ENCODE data around the gene ACVRL1. TPM values are rescaled to one million over a fixed set of nuclear protein-coding genes. Genes with fewer than 3 reads are reported as not detected.

The ACVRL1 gene
- total and polyA plus RNA-seq, 9 of the 15 experiments (the other 6 are each of a cell fraction or from before 2014, with no cell fraction given) = 0.07 to 1.4 (median 0.30) TPM

GRCh38 chr12:51951843-51952722 is 44.8 kb downstream of the ACVRL1 start (continued):
- TF ChIP-seq MGA (IDR thresholded peaks at IDR 0.05) (no peak), AFF1 (IDR thresholded peaks at IDR 0.05; ENCODE audit: low read depth in 1 of 2, partially characterized antibody in 2 of 2) (no peak), RBM14 (IDR thresholded peaks at IDR 0.05; ENCODE audit: borderline replicate concordance, insufficient read depth, low read depth, low read length) (no peak), RFX7 (CRISPR knock-in tag; IDR thresholded peaks at IDR 0.05) (no peak), ZBTB34 (CRISPR knock-in tag; IDR thresholded peaks at IDR 0.05) (no peak), SREBF2 (CRISPR knock-in tag; IDR thresholded peaks at IDR 0.05) (no peak)
